NCI-H1105 treated with DMSO at 0.1 percent for 48 hours (cell line): ENCODE measurements around the gene TAF6L.
"Not testable (repeated sequence)": the region's sequence is repeated elsewhere in the genome, so short reads cannot be mapped to it uniquely, and the experiment has no call there.

Experiments
- DNase-seq: peaks from one replicate; lab custom pipeline; 2025; lab: John Stamatoyannopoulos, UW

Gene TAF6L

DNA sequence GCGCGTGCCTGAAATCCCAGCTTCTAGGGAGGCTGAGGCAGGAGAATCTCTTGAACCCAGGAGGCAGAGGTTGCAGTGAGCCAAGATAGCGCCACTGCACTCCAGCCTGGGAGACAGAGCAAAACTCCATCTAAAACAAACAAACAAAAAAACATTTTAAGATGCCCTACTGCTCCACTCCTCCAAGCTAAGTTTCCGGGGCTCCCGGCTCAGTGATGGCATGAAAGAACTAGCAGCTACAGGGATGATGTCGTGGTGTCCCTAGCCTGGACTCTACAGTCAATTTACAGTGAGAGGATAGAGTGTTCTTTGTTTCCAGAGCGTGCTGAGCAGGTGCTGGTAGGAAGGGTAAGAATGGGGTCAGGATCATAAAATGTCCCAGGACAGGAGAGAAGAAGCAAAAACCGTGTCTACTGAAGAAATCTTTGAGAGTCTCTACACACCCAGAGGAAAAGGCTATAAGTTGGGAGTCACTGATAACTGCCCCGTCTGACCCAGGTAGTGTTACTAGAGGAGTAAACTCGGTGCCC, 16.0 kb upstream of the TAF6L start:
- no peak for DNase-seq

- no peak for DNase-seq
Observed at GRCh38 chr11:62757846-62758788, 13.1 kb upstream of the TAF6L start.

DNA sequence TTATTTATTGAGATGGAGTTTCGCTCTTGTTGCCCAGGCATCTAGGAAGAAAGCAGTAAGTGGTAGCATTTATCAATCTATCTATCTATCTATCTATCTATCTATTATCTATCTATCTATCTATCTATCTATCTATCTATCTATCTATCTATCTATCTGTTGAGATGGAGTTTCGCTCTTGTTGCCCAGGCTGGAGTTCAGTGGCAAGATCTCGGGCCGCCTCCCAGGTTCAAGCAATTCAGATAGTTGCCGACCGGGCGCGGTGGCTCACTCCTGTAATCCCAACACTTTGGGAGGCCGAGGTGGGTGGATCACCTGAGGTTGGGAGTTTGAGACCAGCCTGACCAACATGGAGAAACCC, 10.3 kb upstream of the TAF6L start:
- not testable (repeated sequence) for DNase-seq

GRCh38 chr11:62770778-62771143, 435 bp upstream of the TAF6L start:
- DNase-seq = no peak

- no peak for DNase-seq
Observed at GRCh38 chr11:62774407-62774806, 3.2 kb downstream of the TAF6L start.

DNA sequence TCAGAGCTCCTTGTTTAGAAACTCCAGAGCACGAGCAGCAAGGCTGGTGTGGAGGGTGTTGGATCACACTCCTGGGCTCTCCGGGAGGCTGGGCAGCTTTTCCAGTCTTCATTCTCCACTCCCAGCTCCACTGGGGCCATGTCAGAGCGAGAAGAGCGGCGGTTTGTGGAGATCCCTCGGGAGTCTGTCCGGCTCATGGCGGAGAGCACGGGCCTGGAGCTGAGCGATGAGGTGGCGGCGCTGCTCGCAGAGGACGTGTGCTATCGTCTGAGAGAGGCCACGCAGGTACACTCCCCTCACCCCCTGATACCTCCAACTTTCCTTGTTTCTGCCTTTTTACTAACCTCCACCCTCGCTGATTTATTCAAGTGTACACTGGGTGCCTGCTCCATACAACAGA, 4.5 kb downstream of the TAF6L start:
- no peak for DNase-seq

- DNase-seq = no peak
Observed at GRCh38 chr11:62777389-62777788, 6.2 kb downstream of the TAF6L start.

GRCh38 chr11:62778441-62778840, 7.2 kb downstream of the TAF6L start:
- DNase-seq = no peak

DNA sequence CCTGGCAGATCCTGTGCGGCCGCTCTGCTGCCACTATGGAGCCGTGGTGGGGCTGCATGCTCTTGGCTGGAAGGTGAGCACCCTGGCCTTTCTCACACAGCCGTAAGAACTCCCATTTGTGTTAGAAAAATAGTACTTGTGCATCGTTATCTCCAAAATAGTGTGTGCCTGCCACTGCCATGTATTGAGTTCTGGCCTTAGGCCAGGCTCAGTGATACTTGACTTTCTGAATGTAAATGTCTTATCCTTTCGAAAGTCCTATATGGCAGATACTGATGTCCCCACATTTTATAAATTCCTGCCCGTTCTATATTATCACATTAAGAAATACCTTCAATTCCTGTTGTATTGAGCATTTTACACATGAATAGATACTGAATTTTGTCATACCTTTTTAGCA, 11.6 kb downstream of the TAF6L start:
- DNase-seq = no peak

GRCh38 chr11:62786318-62787004, 15.3 kb downstream of the TAF6L start:
- DNase-seq = peak; percentile 80

GRCh38 chr11:62787005-62787759, 16.0 kb downstream of the TAF6L start, which contains the start of gene TMEM179B:
TMEM179B (plus strand) TSS chr11:62787402; CDS start chr11:62787432, 30 bp downstream.
- DNase-seq = peak; percentile 97

DNA sequence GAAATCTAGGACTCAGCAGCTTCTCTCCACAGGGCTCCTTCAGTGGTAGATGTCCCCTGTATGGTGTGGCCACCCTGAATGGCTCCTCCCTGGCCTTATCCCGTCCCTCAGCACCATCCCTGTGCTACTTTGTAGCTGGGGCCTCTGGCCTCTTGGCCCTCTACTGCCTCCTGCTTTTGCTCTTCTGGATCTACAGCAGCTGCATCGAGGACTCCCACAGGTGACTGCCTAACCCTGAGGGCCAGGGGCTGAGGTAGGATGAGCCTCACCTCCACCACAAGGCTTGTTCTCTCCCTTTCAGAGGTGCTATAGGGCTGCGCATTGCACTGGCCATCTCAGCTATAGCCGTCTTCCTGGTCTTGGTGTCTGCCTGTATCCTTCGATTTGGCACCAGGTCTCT, 17.8 kb downstream of the TAF6L start:
- no peak for DNase-seq

DNA sequence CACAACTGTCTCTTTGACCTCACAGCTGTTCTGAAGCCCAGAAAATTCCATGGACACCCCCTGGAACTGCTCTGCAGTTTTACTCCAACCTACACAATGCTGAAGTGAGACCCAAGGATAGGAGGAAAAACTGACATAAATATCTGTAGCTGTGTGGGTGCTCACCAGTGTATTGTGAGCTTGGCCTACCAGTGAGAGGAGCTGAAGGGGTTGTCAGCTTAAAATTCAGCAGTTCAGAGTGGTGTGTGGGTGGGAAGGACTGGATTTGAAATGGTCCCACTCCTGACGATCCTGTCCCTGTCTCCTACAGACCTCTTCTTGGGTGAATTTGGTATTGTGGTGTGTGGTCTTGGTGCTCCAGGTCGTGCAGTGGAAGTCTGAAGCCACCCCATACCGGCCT, 18.4 kb downstream of the TAF6L start:
- DNase-seq = no peak

GRCh38 chr11:62791501-62792201, 20.5 kb downstream of the TAF6L start, which contains the start of gene TMEM223:
TMEM223 (minus strand) TSS chr11:62792006; CDS start chr11:62791994, 12 bp downstream.
- peak; percentile 76 for DNase-seq

- DNase-seq = no peak
Observed at GRCh38 chr11:62792202-62792575, 21.0 kb downstream of the TAF6L start.

DNA sequence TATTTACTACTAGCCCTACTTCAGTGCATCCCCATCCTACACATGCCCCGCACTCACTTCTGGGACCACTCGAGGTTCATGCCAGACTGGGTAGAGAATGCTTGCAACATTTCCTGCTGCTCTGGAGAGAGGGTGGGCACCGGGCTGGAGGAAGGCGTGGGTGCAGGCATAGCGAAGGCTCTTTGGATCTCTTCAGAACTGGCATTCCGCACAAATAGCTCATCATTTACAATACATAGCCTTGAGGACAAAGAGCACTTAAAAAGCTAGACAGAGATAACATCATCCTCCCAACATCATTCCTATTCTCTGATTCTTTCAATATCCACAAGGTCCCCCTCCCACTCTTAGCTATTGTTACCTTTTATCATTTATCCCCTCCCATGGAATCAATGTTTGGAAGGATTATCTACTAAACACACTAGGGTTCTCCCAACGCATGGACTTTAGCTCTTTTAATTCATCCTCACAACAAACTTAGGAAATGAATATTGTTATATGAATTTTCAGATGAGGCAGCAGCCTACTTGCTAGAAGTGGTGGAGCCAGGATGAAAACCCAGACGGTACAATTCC, 23.1 kb downstream of the TAF6L start:
- DNase-seq = no peak

DNA sequence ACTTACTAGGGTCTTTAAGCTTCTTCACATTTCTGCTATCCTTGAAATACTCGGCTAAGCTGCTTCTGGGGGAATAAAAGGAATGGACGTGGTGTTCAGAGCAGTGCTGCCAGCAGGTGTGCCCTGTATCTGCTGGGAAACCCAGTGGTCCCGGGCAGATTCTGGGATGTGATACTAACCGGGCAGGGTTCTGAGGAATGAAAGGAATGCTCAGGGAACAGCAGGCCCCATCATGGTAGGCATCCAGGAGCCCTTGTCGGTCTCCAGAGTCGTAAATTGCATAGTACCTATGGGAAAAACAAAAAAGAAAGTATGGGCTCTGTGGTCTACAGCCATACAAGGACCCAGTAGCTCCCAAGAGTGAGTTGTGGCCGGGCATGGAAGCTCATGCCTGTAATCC, 25.1 kb downstream of the TAF6L start:
- DNase-seq = no peak

DNA sequence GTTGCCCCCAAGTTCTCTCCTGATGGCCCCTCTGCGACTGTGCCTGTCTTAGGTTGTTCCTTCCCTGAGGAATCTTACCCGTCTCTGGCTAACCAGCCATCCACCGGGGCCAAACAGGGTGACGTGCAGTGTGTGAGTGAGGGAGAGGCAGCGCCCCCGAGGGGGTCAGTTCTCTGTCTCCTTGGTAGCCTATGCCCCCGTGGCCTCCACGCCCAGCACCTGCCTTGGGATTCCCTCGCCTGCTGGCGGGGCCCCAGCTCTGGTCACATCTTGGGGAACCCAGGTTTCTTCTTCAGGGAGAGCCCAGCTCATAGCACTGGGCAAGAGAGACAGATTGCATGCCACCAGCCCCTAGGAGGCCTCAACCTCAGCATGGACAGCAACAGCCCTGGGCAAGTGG, 28.3 kb downstream of the TAF6L start:
- no peak for DNase-seq

DNA sequence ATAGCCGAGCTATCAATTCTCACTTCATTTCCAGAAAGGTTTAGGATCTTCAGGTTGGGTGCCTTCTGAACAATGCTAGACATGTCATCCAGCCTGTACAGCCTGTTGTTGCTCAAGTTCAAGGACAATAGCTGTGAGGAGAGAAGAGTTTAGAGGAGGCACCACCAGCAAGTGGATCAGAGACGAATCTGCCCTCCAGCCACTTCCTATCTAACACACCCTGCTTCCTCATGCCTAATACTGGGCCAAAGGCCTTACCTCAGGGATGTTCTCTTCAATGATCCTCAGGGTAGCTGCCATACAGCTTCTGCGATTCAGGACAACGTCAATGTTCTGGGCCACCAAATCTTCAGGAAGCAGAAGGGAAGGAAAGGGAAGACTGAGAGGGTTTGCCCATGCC, 29.9 kb downstream of the TAF6L start:
- DNase-seq = no peak

DNA sequence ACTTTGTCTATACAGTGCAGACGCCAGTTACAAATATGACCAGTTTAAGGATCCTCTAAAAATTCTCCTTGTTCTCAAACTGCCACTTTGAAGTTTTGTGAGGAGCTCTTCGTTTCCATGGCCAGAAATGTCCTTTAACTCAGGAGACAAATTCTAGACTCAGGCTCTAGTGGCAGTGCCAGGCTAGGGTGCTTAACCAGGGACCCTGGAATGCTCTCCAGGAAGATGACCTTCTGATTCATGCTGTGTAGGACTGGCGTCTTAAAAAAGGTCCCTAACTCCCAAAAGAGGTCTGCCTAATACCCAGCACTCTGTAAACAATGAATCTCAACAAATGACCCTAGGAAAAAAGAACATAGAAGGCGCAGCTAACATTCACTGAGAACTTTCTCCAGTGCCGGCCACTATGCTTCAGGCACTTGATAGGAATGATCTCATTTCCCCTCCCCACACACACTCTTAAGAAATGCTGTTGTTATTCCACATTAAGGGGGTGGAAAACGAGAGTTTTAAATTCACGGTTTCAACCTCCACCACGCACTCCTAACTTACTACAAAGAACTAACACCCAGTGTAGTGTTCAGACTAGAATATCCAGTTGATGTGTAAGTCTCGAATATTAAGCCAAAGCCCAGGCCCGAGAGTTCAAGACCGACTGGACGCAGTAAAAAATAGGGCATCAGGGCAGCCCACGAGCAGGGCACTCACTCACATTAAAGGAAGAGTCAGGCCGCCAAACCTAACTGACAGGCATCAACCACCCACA, 33.3 kb downstream of the TAF6L start:
- peak; percentile 31 for DNase-seq
